ENCODE measurements around the gene SCIN. TPM values are rescaled to one million over a fixed set of nuclear protein-coding genes. Genes with fewer than 3 reads are reported as not detected.

The SCIN gene
- total RNA-seq, 1 donor from 2014 or later = 0.26 TPM

GRCh38 chr7:12564996-12565764, 5.3 kb upstream of the SCIN start:
- FAIRE-seq = no peak

GRCh38 chr7:12565873-12566272, 4.6 kb upstream of the SCIN start:
- H3K36me3 ChIP-seq (ENCODE audit: control insufficient read depth, insufficient read depth, low read length) = no peaks in the 10 kb centered on the region
- TF ChIP-seq CTCF (IDR thresholded peaks at IDR 0.05; ENCODE audit: insufficient read depth, low read length, severe bottlenecking) = no peak
- no peak overlapping the region for H3K4me3 ChIP-seq (ENCODE audit: low read depth, low read length)
- FAIRE-seq (no peak), DNase-seq (ENCODE audit: low read depth) (no peak)
- peaks cover under 1% of the 10 kb centered on the region for H3K27me3 ChIP-seq (ENCODE audit: control insufficient read depth, insufficient read depth, low read length)

More at GRCh38 chr7:12564996-12565764, 5.3 kb upstream of the SCIN start:
- no peaks in the 10 kb centered on the region for H3K27me3 ChIP-seq (ENCODE audit: control insufficient read depth, insufficient read depth, low read length)
- H3K4me3 ChIP-seq (ENCODE audit: low read depth, low read length) = no peak overlapping the region
- no peak for TF ChIP-seq CTCF (IDR thresholded peaks at IDR 0.05; ENCODE audit: insufficient read depth, low read length, severe bottlenecking)
- no peaks in the 10 kb centered on the region for H3K36me3 ChIP-seq (ENCODE audit: control insufficient read depth, insufficient read depth, low read length)
- DNase-seq (ENCODE audit: low read depth) = peak; percentile 59

- no peaks in the 10 kb centered on the region for H3K36me3 ChIP-seq (ENCODE audit: control insufficient read depth, insufficient read depth, low read length)
- TF ChIP-seq CTCF (IDR thresholded peaks at IDR 0.05; ENCODE audit: insufficient read depth, low read length, severe bottlenecking) = no peak
- FAIRE-seq (no peak), DNase-seq (ENCODE audit: low read depth) (no peak)
- H3K4me3 ChIP-seq (ENCODE audit: low read depth, low read length) = no peak overlapping the region
- peaks cover 3% of the 10 kb centered on the region for H3K27me3 ChIP-seq (ENCODE audit: control insufficient read depth, insufficient read depth, low read length)
These were observed 3.5 kb upstream of the SCIN start for GRCh38 chr7:12567015-12567414.

- no peak for FAIRE-seq
- Histone ChIP-seq H3K36me3 (ENCODE audit: control insufficient read depth, insufficient read depth, low read length) (no peaks in the 10 kb centered on the region), H3K4me3 (ENCODE audit: low read depth, low read length) (no peak overlapping the region), H3K27me3 (ENCODE audit: control insufficient read depth, insufficient read depth, low read length) (peaks cover 3% of the 10 kb centered on the region)
- DNase-seq (ENCODE audit: low read depth) = no peak
- no peak for TF ChIP-seq CTCF (IDR thresholded peaks at IDR 0.05; ENCODE audit: insufficient read depth, low read length, severe bottlenecking)
These were observed 847 bp upstream of the SCIN start for GRCh38 chr7:12569673-12570072.

GRCh38 chr7:12570168-12570533, 369 bp upstream of the SCIN start:
- no peak for TF ChIP-seq CTCF (IDR thresholded peaks at IDR 0.05; ENCODE audit: insufficient read depth, low read length, severe bottlenecking)
- no peaks in the 10 kb centered on the region for H3K36me3 ChIP-seq (ENCODE audit: control insufficient read depth, insufficient read depth, low read length)
- DNase-seq (ENCODE audit: low read depth) (peak; percentile 76), FAIRE-seq (peak; percentile 36)
- peaks cover 3% of the 10 kb centered on the region for H3K27me3 ChIP-seq (ENCODE audit: control insufficient read depth, insufficient read depth, low read length)
- H3K4me3 ChIP-seq (ENCODE audit: low read depth, low read length) = peak overlapping the region; percentile 44

- Histone ChIP-seq H3K27me3 (ENCODE audit: control insufficient read depth, insufficient read depth, low read length) (peaks cover 3% of the 10 kb centered on the region), H3K36me3 (ENCODE audit: control insufficient read depth, insufficient read depth, low read length) (no peaks in the 10 kb centered on the region), H3K4me3 (ENCODE audit: low read depth, low read length) (no peak overlapping the region)
- no peak for TF ChIP-seq CTCF (IDR thresholded peaks at IDR 0.05; ENCODE audit: insufficient read depth, low read length, severe bottlenecking)
- no peak for DNase-seq (ENCODE audit: low read depth)
- no peak for FAIRE-seq
These were observed 1.2 kb downstream of the SCIN start for GRCh38 chr7:12571691-12572090.
